Stimulated activated CD4-positive, alpha-beta T cell treated with anti-CD3 and anti-CD28 coated beads, Interleukin-15, amount 100 ng/mL, for 1 hour (primary cell): Measurements from ENCODE around the gene PRKN.
"Not testable (repeated sequence)": the region's sequence is repeated elsewhere in the genome, so short reads cannot be mapped to it uniquely, and the experiment has no call there.

ENCODE experiments used
- DNase-seq, 2 donors: peaks; one replicate each; pipeline ENCODE4 v3.0.0-alpha.2; 2020; ENCODE audit warnings: low read depth in 1 of 2, low spot score in 1 of 2

The PRKN gene

DNA sequence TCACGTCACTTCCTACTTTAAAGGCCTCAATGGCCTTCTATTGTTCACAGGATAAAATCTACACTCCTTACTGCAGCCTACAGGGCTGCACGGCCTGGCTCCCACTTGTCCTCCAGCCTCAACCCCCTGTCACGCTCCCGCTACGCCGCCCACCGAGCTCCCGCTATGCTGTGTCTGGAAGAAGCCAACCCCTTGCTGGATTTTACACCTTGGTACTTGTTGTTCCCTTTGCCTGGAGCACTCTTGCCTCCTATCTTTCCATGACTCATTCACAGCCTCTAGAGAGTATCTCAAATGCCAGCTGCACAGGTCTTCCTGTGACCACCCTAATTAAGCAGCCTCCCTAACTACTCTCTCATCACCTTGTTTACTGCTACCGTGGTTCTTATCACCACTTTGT, 259.9 kb downstream of the PRKN start:
- DNase-seq = no peak

DNA sequence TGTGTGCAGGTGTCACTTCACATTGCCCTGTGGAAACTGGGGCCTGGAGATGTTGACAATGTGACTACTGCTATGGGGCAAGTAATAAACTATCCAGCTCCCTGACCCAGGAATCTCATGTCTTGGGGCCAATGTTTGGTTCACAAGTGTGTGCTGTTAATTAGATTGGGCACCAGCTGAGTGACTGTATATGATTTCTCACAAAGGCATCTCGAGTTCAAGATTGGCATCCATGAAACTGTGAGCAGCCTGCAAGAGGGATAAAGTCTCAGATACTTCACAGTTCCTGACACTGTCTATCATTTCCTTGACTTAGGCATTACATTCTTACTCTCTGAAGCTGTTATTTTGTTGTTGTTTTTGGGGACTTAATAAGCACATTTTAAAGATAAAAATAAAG, 264.0 kb downstream of the PRKN start:
- DNase-seq = no peak

DNA sequence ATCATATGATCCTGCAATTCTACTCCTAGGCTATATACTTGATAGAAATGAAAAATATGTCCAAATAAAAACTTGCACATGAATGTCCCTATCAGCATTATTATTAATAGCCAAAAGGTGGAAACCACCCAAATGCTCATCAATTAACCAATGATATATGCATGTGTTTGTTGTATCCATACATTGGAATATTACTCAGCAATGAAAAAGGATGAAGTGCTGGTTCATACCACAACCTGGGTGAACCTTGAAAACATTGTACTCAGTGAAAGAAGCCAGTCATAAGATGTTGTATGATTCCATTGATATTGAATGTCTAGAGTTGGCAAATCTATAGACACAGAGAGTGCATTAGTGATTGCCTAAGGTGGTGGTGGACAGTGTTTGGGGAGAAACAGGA, 267.6 kb downstream of the PRKN start:
- DNase-seq = no peak

GRCh38 chr6:162450358-162450757, 277.2 kb downstream of the PRKN start:
- DNase-seq = no peak

DNA sequence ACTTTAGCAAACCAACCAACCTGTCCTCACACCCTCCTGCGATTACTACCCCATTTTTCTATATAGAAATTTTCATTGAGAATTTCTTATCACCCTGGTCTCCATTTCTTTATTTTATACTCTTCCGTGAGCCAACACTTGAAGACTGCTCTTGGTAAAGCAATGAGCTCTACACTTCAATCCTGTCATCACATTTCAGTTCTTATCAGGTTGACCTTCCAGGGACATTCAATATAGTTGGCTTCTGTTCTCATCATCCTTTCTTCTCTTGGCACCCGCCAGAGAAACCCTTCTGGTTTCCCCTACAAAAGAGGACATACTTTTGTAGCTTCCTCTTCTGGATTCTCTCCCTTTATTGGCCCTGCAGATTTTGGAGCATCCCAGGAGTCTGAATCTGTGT, 279.3 kb downstream of the PRKN start:
- no peak for DNase-seq

- DNase-seq = no peak
Measured at GRCh38 chr6:162443101-162443500, 284.5 kb downstream of the PRKN start.

DNA sequence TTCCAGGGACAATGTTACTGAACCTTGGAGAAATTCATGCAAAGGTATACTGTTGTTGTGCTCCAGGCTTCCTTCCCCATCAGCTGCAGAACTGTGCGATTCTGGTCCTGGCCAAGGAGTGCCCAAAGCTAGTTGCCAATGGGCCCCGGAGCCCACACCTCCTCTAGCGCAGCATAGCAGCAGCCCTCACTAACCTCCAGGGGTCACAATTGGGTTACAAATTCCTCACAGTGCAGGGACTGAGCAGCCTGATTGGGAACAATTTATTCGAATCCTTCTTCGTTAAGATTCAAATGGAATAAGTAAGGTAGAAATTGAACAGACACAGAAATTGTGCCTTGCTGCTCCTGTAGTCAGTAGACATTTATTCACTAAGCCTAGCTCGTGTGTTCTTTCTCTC, 284.9 kb downstream of the PRKN start:
- DNase-seq = no peak

GRCh38 chr6:162441991-162442390, 285.6 kb downstream of the PRKN start:
- no peak for DNase-seq

DNA sequence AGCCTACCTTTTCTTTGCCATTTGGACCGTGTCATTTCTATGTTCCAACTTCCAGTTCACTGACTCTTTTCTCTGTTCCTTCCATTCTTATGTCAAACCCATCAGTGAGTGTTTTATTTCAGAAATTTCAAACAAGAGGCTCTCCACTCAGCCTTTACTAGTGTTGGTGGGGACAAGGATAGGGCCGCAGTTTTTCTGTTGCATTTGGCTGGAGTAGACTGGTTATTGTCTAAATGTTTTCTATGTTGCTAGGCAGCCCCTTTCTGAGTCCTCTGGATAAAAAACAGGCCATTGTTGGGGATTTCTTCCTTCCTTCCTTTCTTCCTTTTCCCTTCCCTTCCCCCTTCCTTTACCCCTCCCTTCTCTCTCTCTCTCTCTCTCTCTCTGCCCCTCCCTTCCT, 288.6 kb downstream of the PRKN start:
- DNase-seq = no peak

DNA sequence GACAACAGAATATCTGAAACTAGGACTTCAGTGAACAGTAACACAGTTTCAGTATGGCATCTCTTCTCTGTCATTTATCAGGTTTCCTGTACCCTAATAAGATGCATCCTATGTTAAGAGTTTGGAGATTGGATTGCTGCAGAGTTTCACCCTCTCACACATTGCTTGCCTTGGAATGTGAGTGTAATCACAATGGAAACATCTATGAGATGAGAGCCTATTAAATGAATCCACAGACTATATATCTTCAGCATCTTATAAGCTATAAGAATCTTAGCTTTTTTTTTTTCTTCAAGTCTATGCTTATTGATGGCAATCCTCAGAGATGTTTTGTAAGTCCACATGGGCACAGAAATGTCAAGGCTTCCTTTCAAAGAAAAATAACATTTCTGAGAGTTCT, 292.5 kb downstream of the PRKN start:
- no peak for DNase-seq

DNA sequence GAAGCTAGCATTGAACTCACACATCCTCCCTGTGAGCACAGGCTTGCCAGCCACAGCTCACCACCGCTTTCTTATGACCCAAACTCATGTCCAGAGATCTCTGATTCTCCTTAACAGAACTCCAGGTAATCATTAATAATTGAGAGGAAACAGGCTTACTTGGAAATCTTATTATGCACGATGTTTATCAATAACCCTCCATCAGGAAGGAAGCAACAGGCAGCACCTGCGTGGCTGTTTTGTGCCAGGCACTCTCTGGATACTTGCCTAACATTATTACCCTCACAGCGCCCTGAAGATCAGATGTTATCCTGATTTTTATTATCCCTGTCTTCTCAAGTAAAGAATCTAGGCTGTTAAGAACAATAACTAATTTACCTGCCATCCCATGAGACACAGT, 306.6 kb downstream of the PRKN start:
- no peak for DNase-seq

DNA sequence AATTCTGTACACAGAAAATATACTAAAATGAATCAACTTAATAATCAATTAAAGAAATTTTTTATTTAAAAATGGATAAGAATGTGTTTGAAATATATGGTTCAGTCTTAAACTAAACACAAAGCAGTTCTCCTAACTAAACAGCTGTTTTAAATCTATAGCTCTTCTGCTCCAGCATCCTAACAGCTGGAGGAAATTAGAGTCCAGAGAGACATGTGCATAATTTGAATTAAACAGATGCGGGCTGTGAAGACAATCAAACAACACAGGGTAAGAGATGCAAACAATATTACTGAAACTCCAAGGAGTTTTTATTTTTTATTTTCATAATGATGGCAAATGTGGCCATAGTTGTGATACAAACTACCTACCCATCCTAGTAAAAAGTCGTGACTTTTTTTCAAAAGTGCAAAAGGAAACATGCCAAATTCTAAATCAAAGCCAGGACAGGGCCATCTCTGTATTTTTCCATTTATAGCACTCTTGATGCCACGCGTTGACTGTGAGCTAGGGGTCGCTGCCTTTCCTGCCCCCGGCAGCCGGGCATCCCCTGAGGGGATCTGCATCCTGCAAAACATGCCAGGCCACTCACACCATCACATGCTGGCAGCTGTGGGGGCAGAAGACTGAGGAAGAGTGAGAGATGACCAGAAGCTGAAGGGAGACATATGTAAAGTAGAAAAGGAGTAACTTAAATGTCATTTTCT, 310.6 kb downstream of the PRKN start:
- no peak for DNase-seq

DNA sequence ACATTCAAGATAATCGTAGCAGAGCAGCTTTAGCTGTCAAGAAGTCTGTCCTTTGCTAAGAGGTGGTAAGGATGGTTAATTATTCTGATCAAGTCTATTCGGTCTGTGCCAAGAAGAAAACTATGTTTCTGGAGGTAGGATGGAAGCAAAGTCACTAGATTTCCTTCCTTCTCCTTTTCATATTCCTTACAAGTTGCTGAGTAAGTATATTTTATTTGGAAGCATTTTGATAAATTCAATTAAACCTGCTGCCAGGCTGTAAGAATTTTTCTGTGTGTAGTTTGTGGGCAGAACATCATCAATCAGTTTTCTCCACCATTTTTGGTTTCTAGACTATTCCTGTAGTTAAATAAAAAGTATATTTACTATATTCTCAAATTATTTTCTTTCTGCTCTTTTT, 311.3 kb downstream of the PRKN start:
- DNase-seq = no peak

GRCh38 chr6:162409741-162410691, 317.6 kb downstream of the PRKN start:
- DNase-seq = no peak

GRCh38 chr6:162408826-162409535, 318.6 kb downstream of the PRKN start:
- no peak for DNase-seq

GRCh38 chr6:162404951-162405350, 322.6 kb downstream of the PRKN start:
- DNase-seq = no peak

DNA sequence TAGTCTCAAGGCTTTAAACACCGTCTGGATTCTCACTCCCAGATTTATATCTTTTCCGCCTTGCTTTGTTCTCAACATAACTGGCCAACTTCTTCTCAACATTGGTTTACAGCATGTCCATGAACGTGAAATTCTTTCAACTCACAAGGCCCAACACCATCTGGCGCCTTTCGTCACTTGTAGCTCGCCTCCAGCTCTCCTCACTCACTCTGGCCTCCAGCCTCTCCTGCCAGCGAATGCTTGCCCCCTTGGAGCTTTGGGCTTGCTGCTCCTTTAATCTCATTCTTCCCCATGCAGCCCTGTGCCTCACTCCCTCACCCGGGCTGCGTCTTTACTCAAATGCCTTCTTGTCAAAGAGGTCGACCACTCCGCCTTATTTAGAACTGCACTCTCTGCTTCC, 324.5 kb downstream of the PRKN start:
- DNase-seq = no peak

DNA sequence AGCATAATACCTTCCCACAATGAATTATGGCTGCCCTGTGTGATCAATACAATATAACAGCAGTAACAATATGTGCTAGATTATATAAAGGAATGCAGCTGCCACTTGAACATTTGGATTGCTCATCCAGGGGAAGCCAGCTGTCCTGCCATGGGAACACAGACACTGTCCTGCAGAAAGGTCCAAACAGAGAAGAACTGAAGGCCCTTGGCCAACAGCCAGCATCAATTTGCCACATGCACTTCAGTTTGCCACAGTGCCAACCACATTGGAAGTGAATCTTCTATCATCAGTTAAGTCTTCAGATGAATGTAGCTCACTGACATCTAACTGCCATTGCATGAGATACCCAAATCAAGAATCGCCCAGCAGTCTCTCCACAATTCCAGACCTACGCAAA, 332.4 kb downstream of the PRKN start:
- DNase-seq = no peak

- DNase-seq = not testable (repeated sequence)
Measured at GRCh38 chr6:162390961-162391811, 336.4 kb downstream of the PRKN start.

DNA sequence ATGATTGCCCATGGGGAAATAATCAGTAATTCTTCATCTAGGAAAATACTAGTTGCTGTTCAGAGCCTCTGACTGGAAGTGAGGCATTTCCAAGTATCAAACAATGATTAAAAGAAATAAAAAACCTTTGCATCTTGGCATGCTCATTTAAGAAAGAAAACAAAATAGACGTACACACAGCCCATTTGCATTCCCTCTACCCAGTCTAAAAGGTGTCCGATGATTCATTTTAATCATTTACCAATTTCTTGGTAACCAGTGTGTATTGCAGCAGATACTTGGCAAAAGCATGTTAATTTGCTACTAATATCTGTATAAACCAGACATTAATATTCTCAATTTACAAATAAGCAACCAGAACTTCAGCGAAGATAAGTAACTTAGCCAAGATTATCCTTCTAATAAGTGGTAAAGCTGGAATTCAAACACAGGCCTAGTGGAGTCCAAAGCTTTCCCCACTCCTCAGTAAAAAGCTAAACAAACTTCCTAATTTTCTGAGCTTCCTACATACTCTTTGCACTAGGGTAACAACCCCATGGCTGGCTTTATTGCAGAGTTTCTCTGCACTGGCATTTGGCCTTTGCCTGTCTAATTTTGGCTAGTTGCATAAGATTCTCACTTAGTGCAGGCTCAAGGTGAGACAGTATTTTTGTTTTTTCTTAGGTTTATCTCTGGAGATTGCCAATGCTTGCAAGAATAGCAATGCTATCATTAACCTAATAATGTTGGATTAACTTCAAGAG, 338.1 kb downstream of the PRKN start:
- DNase-seq = no peak
